Esophagus squamous epithelium (tissue), 5 donors: Measurements from ENCODE around the gene ALPK1. TPM values are rescaled to one million over a fixed set of nuclear protein-coding genes. Genes with fewer than 3 reads are reported as not detected.
"Not testable (repeated sequence)": the region's sequence is repeated elsewhere in the genome, so short reads cannot be mapped to it uniquely, and the experiment has no call there.

Source experiments
- DNase-seq: peaks from one replicate; lab custom pipeline; 2025; lab: John Stamatoyannopoulos, UW
- H3K27ac ChIP-seq, 4 donors: fragments of 200-600 bp; sonication (generic); one replicate each; pipeline ENCODE4 v1.5.1; 2016 to 2019; ENCODE audit warnings: mild to moderate bottlenecking in 1 of 4
- H3K27me3 ChIP-seq, 4 donors: fragments of 200-600 bp; sonication (generic); 1 replicate in 3 of 4; 2 replicates in 1 of 4; pipeline versions ENCODE4 v1.5.1 to v1.6.0; 2017 to 2021; ENCODE audit warnings: antibody characterized with exemption in 1 of 4
- H3K36me3 ChIP-seq, 3 donors: fragments of 200-600 bp; sonication (generic); one replicate each; pipeline ENCODE4 v1.5.1; 2016 to 2019
- H3K4me1 ChIP-seq, 3 donors: fragments of 200-600 bp; sonication (generic); one replicate each; pipeline ENCODE4 v1.5.1; 2017 to 2019
- H3K4me3 ChIP-seq, 4 donors: fragments of 200-600 bp; sonication (generic); 1 replicate in 3 of 4; 2 replicates in 1 of 4; pipeline ENCODE4 v1.5.1; 2016 to 2019; ENCODE audit warnings: mild to moderate bottlenecking in 2 of 4, moderate library complexity in 1 of 4
- H3K9me3 ChIP-seq, 3 donors: fragments of 200-600 bp; sonication (generic); one replicate each; pipeline ENCODE4 v1.5.1; 2016 to 2019
- POLR2A ChIP-seq, 4 donors: fragments of 450-650 bp; IDR thresholded peaks; one replicate each; pipeline ENCODE4 v1.6.1; 2017; ENCODE audit warnings: antibody characterized with exemption in 4 of 4, mild to moderate bottlenecking in 4 of 4, moderate library complexity in 3 of 4
- WGBS, 2 donors: methylation state at CpG; one replicate each; pipeline ENCODE4 v1.1.5; 2018; 5-methylcytosine and 5-hydroxymethylcytosine counted together
- intact Hi-C: fragments of 100-400 bp; cut with DNase I; formaldehyde crosslinking; loops from one replicate; pipeline ENCODE4 v1.15.0; 2022
- total RNA-seq, 4 donors: library from RNA; depleted of rRNA; stranded (reverse); fragments of >200 nt; gene quantifications; one replicate each; pipeline ENCODE4 v1.1.0, GENCODE V29; 2016
- TF ChIP-seq, protein P1 (sequence below), 6 experiments: fragments of 450-650 bp in 4 of 6; fragments of 200-600 bp in 2 of 6; sonication (generic) in 2 of 6; IDR thresholded peaks; one replicate each; pipeline ENCODE4 v1.5.1; 2016 to 2019; ENCODE audit warnings: antibody characterized with exemption in 6 of 6, mild to moderate bottlenecking in 4 of 6, moderate library complexity in 4 of 6
- donor health status: DM: yes; HTN: yes; CAD: no.

Gene ALPK1
- total RNA-seq, 4 donors from 2014 or later = 12.6 to 19.5 (median 12.8) TPM

DNA sequence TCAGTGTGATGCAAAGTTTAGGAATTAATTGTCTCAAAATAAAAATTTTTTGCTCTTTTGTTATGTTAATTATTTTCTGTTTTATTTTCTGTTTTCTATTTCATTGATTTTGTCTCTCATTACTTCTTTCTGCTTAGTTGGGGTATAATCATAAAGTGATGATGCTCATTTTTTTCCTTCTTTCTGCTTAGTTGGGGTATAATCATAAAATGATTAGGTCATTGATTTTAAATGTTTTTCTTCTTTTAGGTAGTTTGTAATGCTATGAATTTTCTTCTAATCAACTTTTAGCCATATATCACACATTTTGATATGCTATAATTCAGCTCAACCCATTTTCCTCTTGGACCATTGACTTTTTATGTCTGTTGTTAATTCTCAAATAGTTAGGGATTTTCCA is 175.1 kb downstream of the ALPK1 start:
- H3K36me3 ChIP-seq = no peaks in the 10 kb centered on the region
- H3K27ac ChIP-seq = no peak overlapping the region
- no peaks in the 10 kb centered on the region for H3K4me1 ChIP-seq
- H3K4me3 ChIP-seq = no peak overlapping the region
- no peak for TF ChIP-seq POLR2A (IDR thresholded peaks at IDR 0.05)
- TF ChIP-seq, protein P1, sequence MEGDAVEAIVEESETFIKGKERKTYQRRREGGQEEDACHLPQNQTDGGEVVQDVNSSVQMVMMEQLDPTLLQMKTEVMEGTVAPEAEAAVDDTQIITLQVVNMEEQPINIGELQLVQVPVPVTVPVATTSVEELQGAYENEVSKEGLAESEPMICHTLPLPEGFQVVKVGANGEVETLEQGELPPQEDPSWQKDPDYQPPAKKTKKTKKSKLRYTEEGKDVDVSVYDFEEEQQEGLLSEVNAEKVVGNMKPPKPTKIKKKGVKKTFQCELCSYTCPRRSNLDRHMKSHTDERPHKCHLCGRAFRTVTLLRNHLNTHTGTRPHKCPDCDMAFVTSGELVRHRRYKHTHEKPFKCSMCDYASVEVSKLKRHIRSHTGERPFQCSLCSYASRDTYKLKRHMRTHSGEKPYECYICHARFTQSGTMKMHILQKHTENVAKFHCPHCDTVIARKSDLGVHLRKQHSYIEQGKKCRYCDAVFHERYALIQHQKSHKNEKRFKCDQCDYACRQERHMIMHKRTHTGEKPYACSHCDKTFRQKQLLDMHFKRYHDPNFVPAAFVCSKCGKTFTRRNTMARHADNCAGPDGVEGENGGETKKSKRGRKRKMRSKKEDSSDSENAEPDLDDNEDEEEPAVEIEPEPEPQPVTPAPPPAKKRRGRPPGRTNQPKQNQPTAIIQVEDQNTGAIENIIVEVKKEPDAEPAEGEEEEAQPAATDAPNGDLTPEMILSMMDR (IDR thresholded peaks at IDR 0.05) = no peak
- DNase-seq = no peak
- no peaks in the 10 kb centered on the region for H3K9me3 ChIP-seq
- no peaks in the 10 kb centered on the region for H3K27me3 ChIP-seq
- intact Hi-C loops = no loop called here

DNA sequence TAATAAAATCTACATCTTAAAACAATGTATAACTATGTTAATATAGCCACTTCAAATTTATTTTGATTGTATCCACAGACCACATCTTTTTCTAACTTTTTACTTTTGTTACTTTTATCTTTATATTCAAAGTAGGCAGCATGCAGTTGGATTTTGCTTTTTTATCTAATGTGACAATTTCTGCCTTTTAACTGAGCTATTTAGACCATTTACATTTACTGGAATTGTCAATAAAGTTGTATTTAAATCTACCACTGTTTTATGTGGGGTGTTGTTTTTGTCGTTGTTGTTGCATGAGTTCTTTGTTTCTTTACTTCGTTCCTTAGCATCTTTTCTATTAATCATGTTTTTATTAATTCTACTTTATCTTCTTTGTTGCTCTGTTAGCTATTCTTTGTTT is 176.8 kb downstream of the ALPK1 start:
- Histone ChIP-seq H3K27me3 (no peaks in the 10 kb centered on the region), H3K4me3 (no peak overlapping the region), H3K4me1 (no peaks in the 10 kb centered on the region), H3K36me3 (no peaks in the 10 kb centered on the region), H3K9me3 (no peaks in the 10 kb centered on the region), H3K27ac (no peak overlapping the region)
- intact Hi-C loops = no loop called here
- no peak for DNase-seq
- TF ChIP-seq POLR2A (IDR thresholded peaks at IDR 0.05) = no peak
- TF ChIP-seq, protein P1 (IDR thresholded peaks at IDR 0.05) = no peak
- WGBS, 2 donors = 86 to 91% methylated on average over 2 of the region's 2 CpGs

DNA sequence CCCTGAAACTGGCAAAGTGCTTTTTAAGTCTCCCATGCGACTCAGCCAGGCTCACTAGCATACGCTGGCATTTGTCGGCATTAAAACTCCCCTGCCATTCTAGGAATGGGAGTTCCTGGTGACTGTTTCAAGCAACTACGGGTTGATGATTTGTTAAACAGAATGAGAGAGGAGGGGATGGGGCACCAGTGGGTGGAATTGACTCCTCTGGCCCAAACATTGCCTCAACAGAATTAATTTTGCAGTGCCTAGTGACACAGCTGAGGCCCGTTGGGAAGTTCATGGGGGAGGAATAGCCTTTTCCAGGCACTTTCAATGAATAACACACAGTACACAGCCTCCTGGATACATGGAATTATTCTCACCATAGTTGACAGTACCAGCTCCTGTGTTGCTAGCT is 188.8 kb downstream of the ALPK1 start:
- Histone ChIP-seq H3K27me3 (peaks cover 0 to 13% (median 0%) of the 10 kb centered on the region in 4 donors), H3K9me3 (peaks cover 0 to 18% (median 3%) of the 10 kb centered on the region in 3 donors), H3K4me3 (no peak overlapping the region), H3K4me1 (no peaks in the 10 kb centered on the region), H3K36me3 (no peaks in the 10 kb centered on the region), H3K27ac (no peak overlapping the region)
- 76 to 79% methylated on average over 5 of the region's 5 CpGs for WGBS, 2 donors
- no peak for DNase-seq
- intact Hi-C loops = no loop called here
- no peak for TF ChIP-seq POLR2A (IDR thresholded peaks at IDR 0.05)
- TF ChIP-seq, protein P1 (IDR thresholded peaks at IDR 0.05) = no peak

DNA sequence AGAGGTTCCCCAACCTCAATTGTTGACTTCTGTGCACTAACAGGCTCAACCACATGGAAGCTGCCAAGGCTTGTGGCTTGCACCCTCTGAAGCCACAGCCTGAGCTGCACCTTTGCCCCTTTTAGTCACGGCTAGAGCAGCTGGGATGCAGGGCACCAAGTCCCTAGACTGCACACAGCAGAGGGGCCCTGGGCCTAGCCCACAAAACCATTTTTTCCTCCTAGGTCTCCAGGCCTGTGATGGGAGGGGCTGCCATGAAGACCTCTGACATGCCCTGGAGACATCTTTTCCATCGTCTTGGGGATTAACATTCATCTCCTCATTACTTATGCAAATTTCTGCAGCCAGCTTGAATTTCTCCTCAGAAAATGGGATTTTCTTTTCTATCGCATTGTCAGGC is 193.6 kb downstream of the ALPK1 start:
- H3K4me1 ChIP-seq, H3K36me3 ChIP-seq, H3K4me3 ChIP-seq, DNase-seq, H3K27ac ChIP-seq, intact Hi-C loops, H3K27me3 ChIP-seq: not testable (repeated sequence)
- WGBS, 2 donors = 81% methylated on average over 2 to 3 of the region's 3 CpGs
- H3K9me3 ChIP-seq = peaks cover 0 to 15% (median 3%) of the 10 kb centered on the region in 3 donors

Other genes starting within 250 kb of the ALPK1 start
- gene FAM241A, start 151.9 kb upstream of the ALPK1 start, total RNA-seq = 1 to 10 TPM; 1.3 to 4.7 (median 4.0) TPM
- gene AP1AR, start 65.6 kb upstream of the ALPK1 start, total RNA-seq = 10 to 100 TPM in 3 of 4 donors, 1 to 10 TPM in 1; 9.6 to 25.1 (median 20.5) TPM
- 10 to 100 TPM in 2 of 4 donors, 1 to 10 TPM in 2; 7.6 to 15.7 (median 10.4) TPM for gene TIFA, start 11.5 kb upstream of the ALPK1 start, total RNA-seq
- gene NEUROG2, start 218.8 kb downstream of the ALPK1 start, total RNA-seq = not detected